HFF-Myc (cell line): Measurements from ENCODE around the gene GNPAT.

Experiments
- DNase-seq: peaks from one replicate; pipeline ENCODE4 v3.0.0-alpha.2; 2011; ENCODE audit warnings: low read depth; ENCODE audit errors: extremely low read depth
- H3K4me3 ChIP-seq: replicated peaks from 2 replicates; pipeline ENCODE4 v1.5.1; 2011; ENCODE audit warnings: low read depth, mild to moderate bottlenecking, control low read depth, low read length
- TF ChIP-seq, protein P1 (sequence below): IDR thresholded peaks from 2 replicates; pipeline ENCODE4 v1.5.1; 2012; ENCODE audit warnings: mild to moderate bottlenecking, low read depth, low read length, control low read depth; ENCODE audit errors: missing control alignments

Gene GNPAT

GRCh38 chr1:231213831-231214573 lies 27.0 kb upstream of the GNPAT start:
- DNase-seq: no peak
- TF ChIP-seq, protein P1, sequence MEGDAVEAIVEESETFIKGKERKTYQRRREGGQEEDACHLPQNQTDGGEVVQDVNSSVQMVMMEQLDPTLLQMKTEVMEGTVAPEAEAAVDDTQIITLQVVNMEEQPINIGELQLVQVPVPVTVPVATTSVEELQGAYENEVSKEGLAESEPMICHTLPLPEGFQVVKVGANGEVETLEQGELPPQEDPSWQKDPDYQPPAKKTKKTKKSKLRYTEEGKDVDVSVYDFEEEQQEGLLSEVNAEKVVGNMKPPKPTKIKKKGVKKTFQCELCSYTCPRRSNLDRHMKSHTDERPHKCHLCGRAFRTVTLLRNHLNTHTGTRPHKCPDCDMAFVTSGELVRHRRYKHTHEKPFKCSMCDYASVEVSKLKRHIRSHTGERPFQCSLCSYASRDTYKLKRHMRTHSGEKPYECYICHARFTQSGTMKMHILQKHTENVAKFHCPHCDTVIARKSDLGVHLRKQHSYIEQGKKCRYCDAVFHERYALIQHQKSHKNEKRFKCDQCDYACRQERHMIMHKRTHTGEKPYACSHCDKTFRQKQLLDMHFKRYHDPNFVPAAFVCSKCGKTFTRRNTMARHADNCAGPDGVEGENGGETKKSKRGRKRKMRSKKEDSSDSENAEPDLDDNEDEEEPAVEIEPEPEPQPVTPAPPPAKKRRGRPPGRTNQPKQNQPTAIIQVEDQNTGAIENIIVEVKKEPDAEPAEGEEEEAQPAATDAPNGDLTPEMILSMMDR: no peak

GRCh38 chr1:231214918-231215680 lies 25.9 kb upstream of the GNPAT start:
- TF ChIP-seq, protein P1: no peak
- DNase-seq: no peak
- no peak overlapping the region for H3K4me3 ChIP-seq

More at GRCh38 chr1:231213831-231214573, 27.0 kb upstream of the GNPAT start:
- no peak overlapping the region for H3K4me3 ChIP-seq

- no peak overlapping the region for H3K4me3 ChIP-seq
- DNase-seq: no peak
- TF ChIP-seq, protein P1: no peak
These were observed 25.2 kb upstream of the GNPAT start for GRCh38 chr1:231215681-231216385.

DNA sequence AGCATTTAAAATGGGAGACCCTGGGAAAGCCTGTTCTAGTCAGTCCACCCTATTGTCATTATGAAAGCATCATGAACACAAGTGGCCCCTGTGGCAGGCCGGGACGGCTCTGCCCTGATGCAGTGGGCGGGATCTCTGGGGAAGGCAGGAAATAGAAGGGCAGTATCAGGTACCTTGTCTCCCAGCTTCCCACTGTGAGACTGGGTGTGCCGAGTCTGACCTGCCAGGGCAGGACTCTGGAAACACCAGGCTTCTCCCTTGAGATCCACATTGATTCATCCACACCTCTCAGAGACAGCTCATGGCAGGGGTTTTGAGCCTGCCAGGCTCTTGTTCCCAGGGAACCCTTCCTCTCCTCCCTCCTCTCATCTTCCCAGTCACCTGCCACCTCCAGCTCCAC lies 24.5 kb upstream of the GNPAT start:
- TF ChIP-seq, protein P1: no peak
- no peak for DNase-seq
- H3K4me3 ChIP-seq: no peak overlapping the region

GRCh38 chr1:231217056-231217455 lies 24.0 kb upstream of the GNPAT start:
- no peak overlapping the region for H3K4me3 ChIP-seq
- TF ChIP-seq, protein P1: no peak

DNA sequence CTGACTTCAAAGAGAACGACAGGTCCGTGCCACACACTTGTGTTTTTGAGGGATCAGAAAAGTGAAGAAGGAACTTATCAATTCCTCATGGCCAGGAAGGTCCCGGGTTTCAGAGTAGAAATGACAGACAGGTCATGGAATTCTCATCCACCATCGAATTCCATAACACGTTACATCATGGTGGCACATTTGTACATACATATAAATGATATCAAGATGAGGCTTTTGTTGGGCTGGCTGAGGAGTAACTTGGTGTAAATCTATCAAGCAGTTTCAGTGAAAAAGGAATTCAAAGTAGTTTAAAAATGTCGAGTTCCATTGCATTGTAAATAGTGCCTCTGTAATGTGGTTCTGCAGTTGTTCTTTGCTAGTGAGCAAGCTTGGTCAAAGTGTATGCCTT lies 22.9 kb upstream of the GNPAT start:
- TF ChIP-seq, protein P1: no peak
- no peak overlapping the region for H3K4me3 ChIP-seq
- DNase-seq: no peak

More at GRCh38 chr1:231217056-231217455, 24.0 kb upstream of the GNPAT start:
- DNase-seq: no peak
